Measurements from ENCODE around the gene ARRDC5. TPM values are rescaled to one million over a fixed set of nuclear protein-coding genes. Genes with fewer than 3 reads are reported as not detected.
A peak's percentile ranks its signal among the peaks of the same experiment; 100 is the strongest.

The ARRDC5 gene
- total RNA-seq, 1 donor: 0.36 TPM

DNA sequence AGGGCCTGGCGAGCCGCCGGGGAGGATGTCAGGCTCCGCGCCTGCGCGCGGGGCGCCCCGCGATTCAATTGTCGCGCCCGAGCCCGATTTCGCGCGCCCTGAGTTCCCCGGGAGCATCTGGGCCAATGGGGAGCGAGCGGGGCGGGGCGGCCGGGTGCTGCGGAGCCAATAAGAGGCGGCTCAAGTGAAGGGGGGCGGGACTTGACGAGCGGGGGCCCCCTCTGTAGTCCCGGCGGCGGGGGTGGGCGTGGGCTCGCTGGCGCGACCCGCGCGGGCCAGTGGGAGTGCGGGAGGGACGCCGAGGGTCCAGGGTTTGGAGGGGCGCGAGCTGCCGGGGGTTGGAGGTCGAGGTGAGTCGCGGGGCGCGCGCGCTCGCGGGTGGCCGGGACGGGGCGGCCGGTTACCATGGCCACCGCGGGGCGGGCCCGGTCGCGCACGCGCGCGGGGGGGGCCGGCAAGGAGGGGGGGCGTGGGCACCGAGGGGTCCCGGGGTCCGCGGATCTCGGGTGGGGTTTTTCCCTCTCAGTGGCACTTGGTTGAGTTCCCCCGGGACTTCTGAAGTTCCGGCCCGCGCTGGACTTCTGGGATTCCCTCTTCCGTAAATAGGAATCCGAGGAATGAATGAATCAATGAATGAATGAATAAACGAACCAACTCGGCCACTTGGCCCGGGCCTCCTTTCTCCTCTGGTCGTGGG, 7.3 kb upstream of the ARRDC5 start:
- Histone ChIP-seq H3K4me3 (ENCODE audit: insufficient read depth, low read length) (peak overlapping the region; percentile 81), H3K4me2 (ENCODE audit: insufficient read depth, low read length) (peak overlapping the region; percentile 96), H3K27me3 (ENCODE audit: insufficient read depth, low read length) (no peaks in the 10 kb centered on the region), H3K4me1 (ENCODE audit: insufficient read depth, low read length) (peaks cover 38% of the 10 kb centered on the region), H2AFZ (ENCODE audit: low read length) (peak overlapping the region; percentile 92), H3K27ac (ENCODE audit: low read depth, low read length) (peak overlapping the region; percentile 92), H3K79me2 (ENCODE audit: insufficient read depth, low read length) (peaks cover 27% of the 10 kb centered on the region), H3K36me3 (ENCODE audit: insufficient read depth, low read length) (peaks cover 7% of the 10 kb centered on the region), H3K9me3 (ENCODE audit: low read depth, low read length) (no peaks in the 10 kb centered on the region), H4K20me1 (ENCODE audit: insufficient read depth, low read length) (no peaks in the 10 kb centered on the region)
- peak; percentile 100 for DNase-seq (ENCODE audit: insufficient read length, low spot score, missing footprints)
- TF ChIP-seq, protein P1, sequence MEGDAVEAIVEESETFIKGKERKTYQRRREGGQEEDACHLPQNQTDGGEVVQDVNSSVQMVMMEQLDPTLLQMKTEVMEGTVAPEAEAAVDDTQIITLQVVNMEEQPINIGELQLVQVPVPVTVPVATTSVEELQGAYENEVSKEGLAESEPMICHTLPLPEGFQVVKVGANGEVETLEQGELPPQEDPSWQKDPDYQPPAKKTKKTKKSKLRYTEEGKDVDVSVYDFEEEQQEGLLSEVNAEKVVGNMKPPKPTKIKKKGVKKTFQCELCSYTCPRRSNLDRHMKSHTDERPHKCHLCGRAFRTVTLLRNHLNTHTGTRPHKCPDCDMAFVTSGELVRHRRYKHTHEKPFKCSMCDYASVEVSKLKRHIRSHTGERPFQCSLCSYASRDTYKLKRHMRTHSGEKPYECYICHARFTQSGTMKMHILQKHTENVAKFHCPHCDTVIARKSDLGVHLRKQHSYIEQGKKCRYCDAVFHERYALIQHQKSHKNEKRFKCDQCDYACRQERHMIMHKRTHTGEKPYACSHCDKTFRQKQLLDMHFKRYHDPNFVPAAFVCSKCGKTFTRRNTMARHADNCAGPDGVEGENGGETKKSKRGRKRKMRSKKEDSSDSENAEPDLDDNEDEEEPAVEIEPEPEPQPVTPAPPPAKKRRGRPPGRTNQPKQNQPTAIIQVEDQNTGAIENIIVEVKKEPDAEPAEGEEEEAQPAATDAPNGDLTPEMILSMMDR (IDR thresholded peaks at IDR 0.05; ENCODE audit: extremely low read depth, low read depth, low read length): no peak

- DNase-seq (ENCODE audit: insufficient read length, low spot score, missing footprints): peak; percentile 82
- Histone ChIP-seq H3K4me2 (ENCODE audit: insufficient read depth, low read length) (peak within 1 kb of the TSS; percentile 96), H3K27me3 (ENCODE audit: insufficient read depth, low read length) (no peaks in the 10 kb centered on the region), H3K36me3 (ENCODE audit: insufficient read depth, low read length) (peaks cover 7% of the 10 kb centered on the region), H2AFZ (ENCODE audit: low read length) (peak within 1 kb of the TSS; percentile 92), H3K79me2 (ENCODE audit: insufficient read depth, low read length) (peaks cover 20% of the 10 kb centered on the region), H4K20me1 (ENCODE audit: insufficient read depth, low read length) (no peaks in the 10 kb centered on the region), H3K4me3 (ENCODE audit: insufficient read depth, low read length) (peak within 1 kb of the TSS; percentile 81), H3K27ac (ENCODE audit: low read depth, low read length) (peak within 1 kb of the TSS; percentile 92), H3K4me1 (ENCODE audit: insufficient read depth, low read length) (peaks cover 31% of the 10 kb centered on the region), H3K9me3 (ENCODE audit: low read depth, low read length) (no peaks in the 10 kb centered on the region)
- TF ChIP-seq, protein P1 (IDR thresholded peaks at IDR 0.05; ENCODE audit: extremely low read depth, low read depth, low read length): no peak
These were observed 6.6 kb upstream of the ARRDC5 start, which contains the start of gene UHRF1 for GRCh38 chr19:4909156-4909896. Gene UHRF1, plus strand, starts transcription at chr19:4909501. Its CDS starts 1,385 bp downstream, at chr19:4910886.

DNA sequence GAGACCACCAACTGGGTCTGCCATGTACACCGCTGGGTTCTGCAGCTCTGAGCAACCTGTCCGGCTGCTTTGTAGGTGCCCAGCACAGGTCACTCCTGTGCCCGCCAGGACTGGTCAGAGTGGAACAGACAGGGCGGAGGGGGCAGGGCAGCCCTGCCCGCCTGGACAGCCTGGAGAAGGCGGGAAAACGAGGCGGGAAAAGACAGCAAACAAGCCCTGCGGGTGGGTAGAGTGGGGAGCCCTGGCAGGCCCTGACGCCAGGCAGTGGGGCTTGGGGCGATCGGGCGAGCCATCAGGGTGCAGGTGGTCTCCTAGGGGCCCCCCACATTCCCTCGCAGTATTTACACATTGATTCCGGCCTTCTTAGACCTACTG, 6.1 kb upstream of the ARRDC5 start:
- Histone ChIP-seq H3K79me2 (ENCODE audit: insufficient read depth, low read length) (peaks cover 15% of the 10 kb centered on the region), H3K4me3 (ENCODE audit: insufficient read depth, low read length) (no peak overlapping the region), H3K4me1 (ENCODE audit: insufficient read depth, low read length) (peaks cover 26% of the 10 kb centered on the region), H2AFZ (ENCODE audit: low read length) (no peak overlapping the region), H3K27me3 (ENCODE audit: insufficient read depth, low read length) (no peaks in the 10 kb centered on the region), H3K9me3 (ENCODE audit: low read depth, low read length) (no peaks in the 10 kb centered on the region), H3K36me3 (ENCODE audit: insufficient read depth, low read length) (peaks cover 4% of the 10 kb centered on the region), H4K20me1 (ENCODE audit: insufficient read depth, low read length) (no peaks in the 10 kb centered on the region), H3K27ac (ENCODE audit: low read depth, low read length) (no peak overlapping the region), H3K4me2 (ENCODE audit: insufficient read depth, low read length) (peak overlapping the region; percentile 96)
- DNase-seq (ENCODE audit: insufficient read length, low spot score, missing footprints): peak; percentile 51
- TF ChIP-seq, protein P1 (IDR thresholded peaks at IDR 0.05; ENCODE audit: extremely low read depth, low read depth, low read length): no peak

DNA sequence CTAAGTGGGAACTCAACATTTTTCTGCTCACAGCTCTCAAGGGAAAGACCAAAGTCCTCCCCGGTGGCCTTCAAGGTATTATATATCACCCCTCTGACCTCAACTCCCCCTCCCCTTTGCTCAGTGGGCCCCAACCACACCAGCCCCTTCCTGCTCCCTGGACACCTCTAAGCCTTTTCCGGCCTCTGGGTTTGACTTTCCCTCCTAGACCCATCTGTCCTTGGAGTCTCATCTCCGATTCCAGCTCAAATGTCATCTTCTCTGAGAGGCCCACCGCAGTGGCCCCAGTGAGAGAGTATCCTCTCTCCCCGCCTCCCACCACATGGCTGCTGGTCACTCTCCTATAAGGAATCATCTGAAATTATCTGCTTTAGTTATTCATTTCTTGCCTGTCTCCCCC, 5.7 kb upstream of the ARRDC5 start:
- H3K27me3 ChIP-seq (ENCODE audit: insufficient read depth, low read length): no peaks in the 10 kb centered on the region
- H3K4me3 ChIP-seq (ENCODE audit: insufficient read depth, low read length): no peak overlapping the region
- peaks cover 26% of the 10 kb centered on the region for H3K4me1 ChIP-seq (ENCODE audit: insufficient read depth, low read length)
- TF ChIP-seq, protein P1 (IDR thresholded peaks at IDR 0.05; ENCODE audit: extremely low read depth, low read depth, low read length): no peak
- no peak overlapping the region for H2AFZ ChIP-seq (ENCODE audit: low read length)
- H3K9me3 ChIP-seq (ENCODE audit: low read depth, low read length): no peaks in the 10 kb centered on the region
- no peak overlapping the region for H3K27ac ChIP-seq (ENCODE audit: low read depth, low read length)
- peaks cover 10% of the 10 kb centered on the region for H3K79me2 ChIP-seq (ENCODE audit: insufficient read depth, low read length)
- H3K4me2 ChIP-seq (ENCODE audit: insufficient read depth, low read length): no peak overlapping the region
- peak; percentile 31 for DNase-seq (ENCODE audit: insufficient read length, low spot score, missing footprints)
- H4K20me1 ChIP-seq (ENCODE audit: insufficient read depth, low read length): no peaks in the 10 kb centered on the region
- H3K36me3 ChIP-seq (ENCODE audit: insufficient read depth, low read length): peaks cover under 1% of the 10 kb centered on the region

Data from osteoblast (primary cell).